GM23338 (cell line): Measurements from ENCODE around the gene NGEF. TPM values are rescaled to one million over a fixed set of nuclear protein-coding genes. Genes with fewer than 3 reads are reported as not detected.

Source experiments
- ATAC-seq: fragments of 200-7000 bp; cut with Tn5 transposase; 3 replicates; pipeline ENCODE4 v1.9.1; 2020
- DNase-seq: peaks from one replicate; pipeline ENCODE4 v3.0.0-alpha.2; 2015; ENCODE audit warnings: low spot score
- H2AFZ ChIP-seq: fragments of 200-600 bp; sonication (generic); 2 replicates; pipeline ENCODE4 v1.8.0; 2016; ENCODE audit warnings: antibody characterized with exemption, mild to moderate bottlenecking, moderate library complexity
- H3F3A ChIP-seq: fragments of 200-600 bp; sonication (generic); replicated peaks from 2 replicates; pipeline ENCODE4 v1.8.0; 2017; ENCODE audit warnings: antibody characterized with exemption, mixed run types, low read depth
- H3K27ac ChIP-seq: fragments of 200-600 bp; sonication (generic); 2 replicates; pipeline ENCODE4 v1.6.1; 2016; ENCODE audit warnings: low read depth
- H3K27me3 ChIP-seq: fragments of 200-600 bp; sonication (generic); 2 replicates; pipeline ENCODE4 v1.8.0; 2016; ENCODE audit warnings: mild to moderate bottlenecking, mixed run types, moderate library complexity; ENCODE audit not compliant: insufficient read depth
- H3K36me3 ChIP-seq: fragments of 200-600 bp; sonication (generic); 2 replicates; pipeline ENCODE4 v1.8.0; 2016; ENCODE audit warnings: mild to moderate bottlenecking; ENCODE audit not compliant: insufficient read depth
- H3K4me1 ChIP-seq: fragments of 200-600 bp; sonication (generic); 2 replicates; pipeline ENCODE4 v1.8.0; 2016; ENCODE audit warnings: mild to moderate bottlenecking, moderate library complexity; ENCODE audit not compliant: insufficient read depth
- H3K4me2 ChIP-seq: fragments of 200-600 bp; sonication (generic); 2 replicates; pipeline ENCODE4 v1.7.1; 2017; ENCODE audit warnings: mixed run types
- H3K4me3 ChIP-seq: fragments of 200-600 bp; sonication (generic); 2 replicates; pipeline ENCODE4 v1.6.1; 2016; ENCODE audit warnings: mixed run types
- H3K79me2 ChIP-seq: fragments of 200-600 bp; sonication (generic); replicated peaks from 2 replicates; pipeline ENCODE4 v1.8.0; 2017; ENCODE audit warnings: mild to moderate bottlenecking; ENCODE audit not compliant: insufficient read depth
- H3K9me2 ChIP-seq: fragments of 200-600 bp; sonication (generic); 2 replicates; pipeline ENCODE4 v1.8.0; 2017; ENCODE audit not compliant: insufficient read depth
- H4K20me1 ChIP-seq: fragments of 200-600 bp; sonication (generic); replicated peaks from 2 replicates; pipeline ENCODE4 v1.8.0; 2017; ENCODE audit warnings: mild to moderate bottlenecking; ENCODE audit not compliant: insufficient read depth
- H3K27ac Mint-ChIP-seq: 2 replicates; pipeline ENCODE4 v1.8.0; 2020; ENCODE audit warnings: inconsistent platforms, mild to moderate bottlenecking, moderate library complexity, mixed read lengths
- H3K27me3 Mint-ChIP-seq: 3 replicates; pipeline ENCODE4 v1.8.0; 2022; ENCODE audit warnings: low read depth, mild to moderate bottlenecking, moderate library complexity, mixed read lengths, inconsistent platforms; ENCODE audit not compliant: insufficient read depth, poor library complexity
- H3K36me3 Mint-ChIP-seq: 3 replicates; pipeline ENCODE4 v1.8.0; 2021; ENCODE audit warnings: low read depth, mild to moderate bottlenecking, inconsistent platforms, moderate library complexity, mixed read lengths
- H3K4me1 Mint-ChIP-seq: 3 replicates; pipeline ENCODE4 v1.8.0; 2020; ENCODE audit warnings: mild to moderate bottlenecking, inconsistent platforms, mixed read lengths
- H3K4me3 Mint-ChIP-seq: 3 replicates; pipeline ENCODE4 v1.8.0; 2021; ENCODE audit warnings: moderate library complexity, mild to moderate bottlenecking, inconsistent platforms, mixed read lengths
- H3K9me3 Mint-ChIP-seq: 3 replicates; pipeline ENCODE4 v1.8.0; 2020; ENCODE audit warnings: moderate library complexity, mild to moderate bottlenecking, inconsistent platforms, mixed read lengths
- CREB1 ChIP-seq: fragments of 250-450 bp; sonication (Bioruptor Pico); IDR thresholded peaks from 2 replicates; pipeline ENCODE4 v1.5.0; 2020; ENCODE audit warnings: low read depth, mild to moderate bottlenecking, moderate library complexity
- EZH2 ChIP-seq: fragments of 200-600 bp; sonication (generic); IDR thresholded peaks from one replicate; pipeline ENCODE4 v1.8.0; 2017; ENCODE audit warnings: antibody characterized with exemption, mild to moderate bottlenecking, low read depth; ENCODE audit not compliant: unreplicated experiment
- JUNB ChIP-seq: IDR thresholded peaks from one replicate; pipeline ENCODE4 v1.6.1; 2016; ENCODE audit warnings: antibody characterized with exemption; ENCODE audit not compliant: unreplicated experiment
- NANOG ChIP-seq: IDR thresholded peaks from 2 replicates; pipeline ENCODE4 v1.6.1; 2016; ENCODE audit warnings: antibody characterized with exemption, borderline replicate concordance
- POLR2AphosphoS5 ChIP-seq: IDR thresholded peaks from 2 replicates; pipeline ENCODE4 v1.6.1; 2016; ENCODE audit warnings: antibody characterized with exemption, low read depth
- REST ChIP-seq: IDR thresholded peaks from one replicate; pipeline ENCODE4 v1.6.1; 2018; ENCODE audit warnings: antibody characterized with exemption; ENCODE audit not compliant: unreplicated experiment
- STAT1 ChIP-seq: IDR thresholded peaks from one replicate; pipeline ENCODE4 v1.6.1; 2016; ENCODE audit warnings: antibody characterized with exemption; ENCODE audit not compliant: unreplicated experiment
- ZNF114 ChIP-seq: fragments of 250-450 bp; sonication (Bioruptor Pico); IDR thresholded peaks from 2 replicates; pipeline ENCODE4 v1.5.0; 2020; ENCODE audit warnings: mild to moderate bottlenecking, moderate library complexity
- ZNF331 ChIP-seq: fragments of 250-450 bp; sonication (Bioruptor Pico); IDR thresholded peaks from 2 replicates; pipeline ENCODE4 v1.5.0; 2020; ENCODE audit warnings: low read depth, mild to moderate bottlenecking, moderate library complexity
- polyA plus RNA-seq: library from polyadenylated mRNA; unstranded; fragments of >200 nt; fragmentation: Nextera tagmentation; extraction: Ambion mirVana; gene quantifications from 2 replicates; pipeline ENCODE4 v1.2.1, GENCODE V29; 2016
- total RNA-seq: library from RNA; depleted of rRNA; stranded (reverse); fragments of >200 nt; shearing (Covaris generic); gene quantifications from 2 replicates; pipeline ENCODE4 v1.2.3, GENCODE V29; 2014
- TF ChIP-seq, protein P1 (sequence below): IDR thresholded peaks from 2 replicates; pipeline ENCODE4 v1.6.1; 2016; ENCODE audit warnings: antibody characterized with exemption
- TF ChIP-seq, protein P2 (sequence below), 2 experiments: fragments of 200-600 bp in 1 of 2; sonication (generic) in 1 of 2; conservative IDR thresholded peaks; 2 replicates each; pipeline versions ENCODE4 v1.5.1 to v1.6.1; 2016 to 2017; ENCODE audit warnings: antibody characterized with exemption in 2 of 2, low read depth in 2 of 2, mild to moderate bottlenecking in 2 of 2, moderate library complexity in 1 of 2

Gene NGEF
- total and polyA plus RNA-seq, 2 experiments from 2014 or later: 1.8 to 5.4 TPM

- Histone ChIP-seq H3K36me3 (no peaks in the 10 kb centered on the region), H3K27ac (no peak overlapping the region), H3F3A (no peaks in the 10 kb centered on the region), H3K27me3 (peaks cover 46% of the 10 kb centered on the region), H3K4me2 (no peak overlapping the region), H3K79me2 (no peaks in the 10 kb centered on the region), H3K4me3 (no peak overlapping the region), H3K9me2 (0 out of 2 replicates have a peak, but pooled peaks cover 4% of the 10 kb centered on the region), H4K20me1 (no peaks in the 10 kb centered on the region; the same call in none of the 2 replicates), H3K4me1 (peaks cover 8% of the 10 kb centered on the region), H2AFZ (no peak overlapping the region)
- no peaks in the 10 kb centered on the region for H3K9me3 Mint-ChIP-seq
- ATAC-seq (no peak), DNase-seq (no peak)
- H3K4me1 Mint-ChIP-seq: peaks cover 12% of the 10 kb centered on the region
- no peak for TF ChIP-seq POLR2AphosphoS5
- no peak for TF ChIP-seq CREB1 (CRISPR knock-in tag)
- TF ChIP-seq STAT1: no peak
- TF ChIP-seq NANOG: no peak
- H3K4me3 Mint-ChIP-seq: no peak overlapping the region
- no peak overlapping the region for H3K27ac Mint-ChIP-seq
- peaks cover 27% of the 10 kb centered on the region for H3K27me3 Mint-ChIP-seq
- H3K36me3 Mint-ChIP-seq: no peaks in the 10 kb centered on the region
Observed at GRCh38 chr2:232931636-232932035, 81.4 kb downstream of the NGEF start.

GRCh38 chr2:232930059-232930400 lies 83.0 kb downstream of the NGEF start:
- no peaks in the 10 kb centered on the region for H3F3A ChIP-seq
- H3K4me1 ChIP-seq: peaks cover 24% of the 10 kb centered on the region
- no peaks in the 10 kb centered on the region for H3K79me2 ChIP-seq
- no peaks in the 10 kb centered on the region; the same call in none of the 2 replicates for H4K20me1 ChIP-seq
- Mint-ChIP-seq H3K4me3 (no peak overlapping the region), H3K27ac (no peak overlapping the region), H3K27me3 (peaks cover 43% of the 10 kb centered on the region), H3K9me3 (0 out of 3 replicates have a peak, but pooled peaks cover 3% of the 10 kb centered on the region), H3K4me1 (peaks cover 26% of the 10 kb centered on the region), H3K36me3 (no peaks in the 10 kb centered on the region)
- no peaks in the 10 kb centered on the region for H3K36me3 ChIP-seq
- H3K27me3 ChIP-seq: peaks cover 62% of the 10 kb centered on the region
- no peak overlapping the region; the same call in 1 of the 2 replicates for H3K4me2 ChIP-seq
- H3K4me3 ChIP-seq: no peak overlapping the region
- H3K9me2 ChIP-seq: 0 out of 2 replicates have a peak, but pooled peaks cover 4% of the 10 kb centered on the region
- DNase-seq (no peak), ATAC-seq (no peak)
- H2AFZ ChIP-seq: no peak overlapping the region
- H3K27ac ChIP-seq: no peak overlapping the region
- TF ChIP-seq STAT1 (no peak), EZH2 (no peak), ZNF114 (CRISPR knock-in tag) (no peak), CREB1 (CRISPR knock-in tag) (no peak), POLR2AphosphoS5 (no peak), ZNF331 (CRISPR knock-in tag) (no peak), JUNB (no peak), REST (no peak), NANOG (no peak)
- TF ChIP-seq, protein P1, sequence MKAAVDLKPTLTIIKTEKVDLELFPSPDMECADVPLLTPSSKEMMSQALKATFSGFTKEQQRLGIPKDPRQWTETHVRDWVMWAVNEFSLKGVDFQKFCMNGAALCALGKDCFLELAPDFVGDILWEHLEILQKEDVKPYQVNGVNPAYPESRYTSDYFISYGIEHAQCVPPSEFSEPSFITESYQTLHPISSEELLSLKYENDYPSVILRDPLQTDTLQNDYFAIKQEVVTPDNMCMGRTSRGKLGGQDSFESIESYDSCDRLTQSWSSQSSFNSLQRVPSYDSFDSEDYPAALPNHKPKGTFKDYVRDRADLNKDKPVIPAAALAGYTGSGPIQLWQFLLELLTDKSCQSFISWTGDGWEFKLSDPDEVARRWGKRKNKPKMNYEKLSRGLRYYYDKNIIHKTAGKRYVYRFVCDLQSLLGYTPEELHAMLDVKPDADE: no peak
- TF ChIP-seq, protein P2, sequence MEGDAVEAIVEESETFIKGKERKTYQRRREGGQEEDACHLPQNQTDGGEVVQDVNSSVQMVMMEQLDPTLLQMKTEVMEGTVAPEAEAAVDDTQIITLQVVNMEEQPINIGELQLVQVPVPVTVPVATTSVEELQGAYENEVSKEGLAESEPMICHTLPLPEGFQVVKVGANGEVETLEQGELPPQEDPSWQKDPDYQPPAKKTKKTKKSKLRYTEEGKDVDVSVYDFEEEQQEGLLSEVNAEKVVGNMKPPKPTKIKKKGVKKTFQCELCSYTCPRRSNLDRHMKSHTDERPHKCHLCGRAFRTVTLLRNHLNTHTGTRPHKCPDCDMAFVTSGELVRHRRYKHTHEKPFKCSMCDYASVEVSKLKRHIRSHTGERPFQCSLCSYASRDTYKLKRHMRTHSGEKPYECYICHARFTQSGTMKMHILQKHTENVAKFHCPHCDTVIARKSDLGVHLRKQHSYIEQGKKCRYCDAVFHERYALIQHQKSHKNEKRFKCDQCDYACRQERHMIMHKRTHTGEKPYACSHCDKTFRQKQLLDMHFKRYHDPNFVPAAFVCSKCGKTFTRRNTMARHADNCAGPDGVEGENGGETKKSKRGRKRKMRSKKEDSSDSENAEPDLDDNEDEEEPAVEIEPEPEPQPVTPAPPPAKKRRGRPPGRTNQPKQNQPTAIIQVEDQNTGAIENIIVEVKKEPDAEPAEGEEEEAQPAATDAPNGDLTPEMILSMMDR (conservative IDR thresholded peaks at IDR 0.05; ENCODE audit: low read depth in 2 of 2): no peak
